Measurements from ENCODE around the gene REEP1.

The REEP1 gene

DNA sequence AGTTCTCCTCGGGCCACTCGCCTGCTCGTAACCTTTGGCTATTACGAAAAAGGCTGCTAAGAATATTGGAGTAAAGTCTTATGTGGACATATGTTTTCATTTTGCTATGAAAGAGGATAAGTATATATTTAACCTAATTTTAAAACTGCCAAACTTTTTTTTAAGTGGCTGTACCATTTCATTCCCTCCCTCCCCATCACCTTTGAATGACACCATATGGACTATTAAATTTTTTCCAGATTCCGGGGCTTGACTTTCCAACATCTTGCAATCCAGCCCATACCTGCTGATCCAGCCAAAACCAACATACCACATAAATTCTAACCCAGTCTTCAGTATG lies 31.5 kb downstream of the REEP1 start:
- Histone ChIP-seq H3K79me2 (ENCODE audit: insufficient read depth, low read length) (no peaks in the 10 kb centered on the region), H3K36me3 (ENCODE audit: insufficient read depth, low read length) (no peaks in the 10 kb centered on the region), H3K4me1 (ENCODE audit: insufficient read depth, low read length, severe bottlenecking) (no peaks in the 10 kb centered on the region), H3K9me3 (ENCODE audit: low read length) (no peaks in the 10 kb centered on the region), H3K27ac (ENCODE audit: low read depth, low read length, poor library complexity, severe bottlenecking) (no peak overlapping the region), H3K9me2 (ENCODE audit: low read depth, low read length) (no peaks in the 10 kb centered on the region), H3K4me2 (ENCODE audit: low read length) (no peak overlapping the region), H3K27me3 (ENCODE audit: insufficient read depth, low read length) (no peaks in the 10 kb centered on the region; the same call in 1 of the 2 replicates), H2AFZ (ENCODE audit: low read length) (no peak overlapping the region), H3K9ac (ENCODE audit: low read length) (no peak overlapping the region), H3K4me3 (ENCODE audit: low read depth, low read length, poor library complexity, severe bottlenecking) (no peak overlapping the region), H4K20me1 (ENCODE audit: insufficient read depth, low read length) (no peaks in the 10 kb centered on the region), H3F3A (ENCODE audit: insufficient read depth, low read length) (no peaks in the 10 kb centered on the region)
- no peak for TF ChIP-seq EZH2 (IDR thresholded peaks at IDR 0.05; ENCODE audit: borderline replicate concordance, low read length)
- TF ChIP-seq, protein P1, sequence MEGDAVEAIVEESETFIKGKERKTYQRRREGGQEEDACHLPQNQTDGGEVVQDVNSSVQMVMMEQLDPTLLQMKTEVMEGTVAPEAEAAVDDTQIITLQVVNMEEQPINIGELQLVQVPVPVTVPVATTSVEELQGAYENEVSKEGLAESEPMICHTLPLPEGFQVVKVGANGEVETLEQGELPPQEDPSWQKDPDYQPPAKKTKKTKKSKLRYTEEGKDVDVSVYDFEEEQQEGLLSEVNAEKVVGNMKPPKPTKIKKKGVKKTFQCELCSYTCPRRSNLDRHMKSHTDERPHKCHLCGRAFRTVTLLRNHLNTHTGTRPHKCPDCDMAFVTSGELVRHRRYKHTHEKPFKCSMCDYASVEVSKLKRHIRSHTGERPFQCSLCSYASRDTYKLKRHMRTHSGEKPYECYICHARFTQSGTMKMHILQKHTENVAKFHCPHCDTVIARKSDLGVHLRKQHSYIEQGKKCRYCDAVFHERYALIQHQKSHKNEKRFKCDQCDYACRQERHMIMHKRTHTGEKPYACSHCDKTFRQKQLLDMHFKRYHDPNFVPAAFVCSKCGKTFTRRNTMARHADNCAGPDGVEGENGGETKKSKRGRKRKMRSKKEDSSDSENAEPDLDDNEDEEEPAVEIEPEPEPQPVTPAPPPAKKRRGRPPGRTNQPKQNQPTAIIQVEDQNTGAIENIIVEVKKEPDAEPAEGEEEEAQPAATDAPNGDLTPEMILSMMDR (IDR thresholded peaks at IDR 0.05; ENCODE audit: low read length), result no peak

DNA sequence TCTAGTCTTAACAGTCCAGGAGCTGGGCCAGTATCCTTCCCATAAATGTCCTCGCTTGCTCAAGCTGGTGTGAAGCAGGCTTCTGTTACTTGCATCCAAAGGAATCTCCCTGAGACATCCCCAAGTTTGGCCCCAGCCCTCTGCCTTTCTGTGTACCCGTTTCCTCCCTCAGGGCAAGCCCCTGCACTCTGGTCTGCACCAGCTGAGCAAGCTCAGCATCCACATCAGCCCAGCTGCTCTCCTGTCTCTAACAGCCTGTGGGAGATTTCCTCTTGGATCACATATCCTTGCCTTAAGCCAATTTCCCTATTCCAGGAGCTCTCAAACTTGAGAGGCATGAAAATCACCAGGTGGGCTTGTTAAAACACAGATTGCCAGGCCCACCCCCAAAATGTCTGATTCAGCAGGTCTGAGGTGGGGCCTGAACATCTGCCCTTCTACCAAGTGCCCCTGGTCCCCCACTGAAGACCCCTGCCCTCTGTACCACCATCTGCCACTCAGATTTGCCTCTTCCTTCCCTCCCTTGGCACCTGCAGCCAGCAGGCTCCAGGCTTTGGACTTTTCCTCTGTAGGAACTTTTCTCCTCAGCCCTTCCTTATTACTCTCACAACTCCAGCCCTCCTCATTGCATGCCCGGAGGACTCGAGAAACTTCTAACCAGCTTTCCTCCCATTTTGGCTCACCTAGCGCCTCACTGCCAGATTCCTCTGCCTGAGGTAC lies 32.1 kb downstream of the REEP1 start:
- Histone ChIP-seq H3K27me3 (ENCODE audit: insufficient read depth, low read length) (no peaks in the 10 kb centered on the region; the same call in 1 of the 2 replicates), H3K36me3 (ENCODE audit: insufficient read depth, low read length) (no peaks in the 10 kb centered on the region), H3K9me3 (ENCODE audit: low read length) (no peaks in the 10 kb centered on the region), H2AFZ (ENCODE audit: low read length) (no peak overlapping the region), H3F3A (ENCODE audit: insufficient read depth, low read length) (no peaks in the 10 kb centered on the region), H3K79me2 (ENCODE audit: insufficient read depth, low read length) (no peaks in the 10 kb centered on the region), H3K9ac (ENCODE audit: low read length) (no peak overlapping the region), H3K4me3 (ENCODE audit: low read depth, low read length, poor library complexity, severe bottlenecking) (no peak overlapping the region), H3K4me2 (ENCODE audit: low read length) (no peak overlapping the region), H3K9me2 (ENCODE audit: low read depth, low read length) (no peaks in the 10 kb centered on the region), H3K4me1 (ENCODE audit: insufficient read depth, low read length, severe bottlenecking) (no peaks in the 10 kb centered on the region), H4K20me1 (ENCODE audit: insufficient read depth, low read length) (no peaks in the 10 kb centered on the region), H3K27ac (ENCODE audit: low read depth, low read length, poor library complexity, severe bottlenecking) (no peak overlapping the region)
- no peak for TF ChIP-seq EZH2 (IDR thresholded peaks at IDR 0.05; ENCODE audit: borderline replicate concordance, low read length)

- no peak overlapping the region for H3K27ac ChIP-seq (ENCODE audit: low read depth, low read length, poor library complexity, severe bottlenecking)
- H3K27me3 ChIP-seq (ENCODE audit: insufficient read depth, low read length), result no peaks in the 10 kb centered on the region; the same call in 1 of the 2 replicates
- H3F3A ChIP-seq (ENCODE audit: insufficient read depth, low read length), result no peaks in the 10 kb centered on the region
- no peaks in the 10 kb centered on the region for H3K9me3 ChIP-seq (ENCODE audit: low read length)
- no peaks in the 10 kb centered on the region for H3K9me2 ChIP-seq (ENCODE audit: low read depth, low read length)
- no peaks in the 10 kb centered on the region for H3K4me1 ChIP-seq (ENCODE audit: insufficient read depth, low read length, severe bottlenecking)
- TF ChIP-seq, protein P1 (IDR thresholded peaks at IDR 0.05; ENCODE audit: low read length), result no peak
- TF ChIP-seq EZH2 (IDR thresholded peaks at IDR 0.05; ENCODE audit: borderline replicate concordance, low read length), result no peak
- H3K9ac ChIP-seq (ENCODE audit: low read length), result no peak overlapping the region
- H3K4me2 ChIP-seq (ENCODE audit: low read length), result no peak overlapping the region
- H2AFZ ChIP-seq (ENCODE audit: low read length), result no peak overlapping the region
- H3K4me3 ChIP-seq (ENCODE audit: low read depth, low read length, poor library complexity, severe bottlenecking), result no peak overlapping the region
- H3K36me3 ChIP-seq (ENCODE audit: insufficient read depth, low read length), result no peaks in the 10 kb centered on the region
- H4K20me1 ChIP-seq (ENCODE audit: insufficient read depth, low read length), result no peaks in the 10 kb centered on the region
- H3K79me2 ChIP-seq (ENCODE audit: insufficient read depth, low read length), result no peaks in the 10 kb centered on the region
These were observed 33.0 kb downstream of the REEP1 start for GRCh38 chr2:86304416-86304815.

DNA sequence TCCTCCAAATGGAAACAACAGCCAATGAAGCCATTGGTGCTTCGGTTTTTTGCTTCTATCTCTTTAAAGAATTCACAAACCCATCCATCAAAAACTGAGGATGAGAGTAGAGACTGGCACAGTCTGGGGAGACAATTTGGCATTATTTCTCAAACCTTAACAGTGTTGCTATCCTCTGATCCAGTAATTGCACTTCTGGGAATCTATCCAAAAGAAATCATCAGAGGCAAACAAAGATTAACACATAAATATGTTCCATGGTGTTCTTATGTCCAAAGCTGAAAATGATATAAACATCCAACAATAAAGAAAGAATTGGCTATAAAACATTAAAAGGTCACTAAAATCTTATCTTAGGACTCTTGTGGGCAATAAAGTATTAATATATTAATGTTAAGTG lies 35.1 kb downstream of the REEP1 start:
- Histone ChIP-seq H3K27ac (ENCODE audit: low read depth, low read length, poor library complexity, severe bottlenecking) (no peak overlapping the region), H3K36me3 (ENCODE audit: insufficient read depth, low read length) (no peaks in the 10 kb centered on the region), H4K20me1 (ENCODE audit: insufficient read depth, low read length) (no peaks in the 10 kb centered on the region), H3K4me2 (ENCODE audit: low read length) (no peak overlapping the region), H3K9ac (ENCODE audit: low read length) (no peak overlapping the region), H3K9me3 (ENCODE audit: low read length) (no peaks in the 10 kb centered on the region), H3K4me3 (ENCODE audit: low read depth, low read length, poor library complexity, severe bottlenecking) (no peak overlapping the region), H3K4me1 (ENCODE audit: insufficient read depth, low read length, severe bottlenecking) (no peaks in the 10 kb centered on the region), H3F3A (ENCODE audit: insufficient read depth, low read length) (no peaks in the 10 kb centered on the region), H3K9me2 (ENCODE audit: low read depth, low read length) (no peaks in the 10 kb centered on the region), H3K27me3 (ENCODE audit: insufficient read depth, low read length) (no peaks in the 10 kb centered on the region; the same call in 1 of the 2 replicates), H3K79me2 (ENCODE audit: insufficient read depth, low read length) (no peaks in the 10 kb centered on the region), H2AFZ (ENCODE audit: low read length) (no peak overlapping the region)
- TF ChIP-seq EZH2 (IDR thresholded peaks at IDR 0.05; ENCODE audit: borderline replicate concordance, low read length), result no peak
- TF ChIP-seq, protein P1 (IDR thresholded peaks at IDR 0.05; ENCODE audit: low read length), result no peak
